Caco-2 (cell line): ENCODE results near the gene FBXO31. TPM values are rescaled to one million over a fixed set of nuclear protein-coding genes. Genes with fewer than 3 reads are reported as not detected.
"Not testable (repeated sequence)": the region's sequence is repeated elsewhere in the genome, so short reads cannot be mapped to it uniquely, and the experiment has no call there.

Source experiments
- BruUV-seq: library from RNA; stranded (reverse); fragments of 400-500 nt; replicated peaks from 2 replicates; lab custom pipeline; 2021; lab: Mats Ljungman, UMichigan
- CTCF ChIA-PET: fragments of 300-600 bp; sonication (Branson Sonifier 250); formaldehyde crosslinking; loops from one replicate; lab custom pipeline; 2022; ENCODE audit warnings: antibody characterized with exemption; lab: Charles Lee
- POLR2A ChIA-PET: fragments of 300-600 bp; sonication (Branson Sonifier 250); formaldehyde crosslinking; loops from one replicate; lab custom pipeline; 2022; ENCODE audit warnings: antibody characterized with exemption; lab: Charles Lee
- DNase-seq, 2 experiments: peaks; one replicate each; pipeline versions ENCODE4 v3.0.0 to v3.0.0-alpha.2; 2020 to 2022
- H3K27me3 ChIP-seq: replicated peaks from 2 replicates; pipeline ENCODE4 v1.6.0; 2011; ENCODE audit warnings: low read length; ENCODE audit not compliant: control insufficient read depth, insufficient read depth
- H3K36me3 ChIP-seq: 2 replicates; pipeline ENCODE4 v1.5.1; 2011; ENCODE audit warnings: low read length; ENCODE audit not compliant: control insufficient read depth, insufficient read depth
- H3K4me1 ChIP-seq: fragments of 250-450 bp; sonication (Bioruptor Pico); 2 replicates; pipeline ENCODE4 v1.5.1; 2020; ENCODE audit warnings: mild to moderate bottlenecking
- H3K4me3 ChIP-seq: 2 replicates; pipeline ENCODE4 v1.5.1; 2011; ENCODE audit warnings: low read depth, mild to moderate bottlenecking, control low read depth, low read length
- H3K9me3 ChIP-seq: fragments of 250-450 bp; sonication (Bioruptor Pico); 2 replicates; pipeline ENCODE4 v1.5.1; 2020; ENCODE audit warnings: mild to moderate bottlenecking, moderate library complexity
- H3K27ac Mint-ChIP-seq: one replicate; pipeline ENCODE4 v1.8.0; 2022; ENCODE audit warnings: mixed read lengths; ENCODE audit not compliant: unreplicated experiment
- H3K27me3 Mint-ChIP-seq: one replicate; pipeline ENCODE4 v1.8.0; 2022; ENCODE audit warnings: mixed read lengths; ENCODE audit not compliant: insufficient read depth, unreplicated experiment
- H3K36me3 Mint-ChIP-seq: one replicate; pipeline ENCODE4 v1.8.0; 2022; ENCODE audit warnings: mild to moderate bottlenecking, mixed read lengths; ENCODE audit not compliant: insufficient read depth, unreplicated experiment
- H3K4me1 Mint-ChIP-seq: one replicate; pipeline ENCODE4 v1.8.0; 2022; ENCODE audit warnings: low read depth, mixed read lengths; ENCODE audit not compliant: unreplicated experiment
- H3K4me3 Mint-ChIP-seq: one replicate; pipeline ENCODE4 v1.8.0; 2022; ENCODE audit warnings: mild to moderate bottlenecking, moderate library complexity, mixed read lengths; ENCODE audit not compliant: unreplicated experiment
- H3K9me3 Mint-ChIP-seq: one replicate; pipeline ENCODE4 v1.8.0; 2022; ENCODE audit warnings: mixed read lengths; ENCODE audit not compliant: unreplicated experiment
- CTCF ChIP-seq, 2 experiments: fragments of 200-600 bp in 1 of 2; IDR thresholded peaks; 1 replicate in 1 of 2; 2 replicates in 1 of 2; pipeline versions ENCODE4 v1.5.1 to v1.8.0; 2011 to 2022; ENCODE audit warnings: antibody characterized with exemption in 1 of 2, control low read depth in 1 of 2, inconsistent platforms in 1 of 2, low read depth in 1 of 2, low read length in 1 of 2, mild to moderate bottlenecking in 1 of 2, moderate library complexity in 1 of 2; ENCODE audit not compliant: insufficient read depth in 1 of 2, severe bottlenecking in 1 of 2, unreplicated experiment in 1 of 2
- intact Hi-C: fragments of 100-400 bp; cut with micrococcal nuclease; formaldehyde crosslinking; loops from one replicate; pipeline ENCODE4 v1.10.0; 2022; ENCODE audit not compliant: unreplicated experiment
- total RNA-seq: library from RNA; stranded (reverse); gene quantifications from 2 replicates; pipeline ENCODE4 v1.2.3, GENCODE V29; 2022

FBXO31 gene
- total RNA-seq, 1 experiment from 2014 or later, result 55.6 TPM

DNA sequence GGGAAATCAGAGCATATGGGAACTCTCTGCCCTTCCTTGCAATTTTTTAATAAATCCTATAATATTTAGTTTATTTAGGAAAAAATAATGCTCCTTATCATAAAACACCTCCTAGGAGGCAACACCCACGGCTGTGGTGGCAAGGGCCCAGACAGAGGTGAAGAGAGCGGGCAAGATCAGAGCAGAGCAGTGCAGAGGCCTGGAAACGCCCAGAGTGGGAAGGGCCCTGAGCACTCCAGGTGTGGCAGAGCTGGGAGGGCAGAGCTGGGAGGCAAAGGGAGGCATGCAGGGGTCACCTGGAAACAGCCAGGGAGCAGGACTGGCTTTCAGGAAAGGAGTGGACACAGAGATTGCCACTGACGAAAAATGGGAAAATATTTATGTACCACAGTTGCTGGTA is 17.3 kb downstream of the FBXO31 start:
- Mint-ChIP-seq H3K4me3 (no peak overlapping the region), H3K4me1 (no peaks in the 10 kb centered on the region), H3K36me3 (peaks cover 28% of the 10 kb centered on the region), H3K9me3 (no peaks in the 10 kb centered on the region), H3K27me3 (no peaks in the 10 kb centered on the region), H3K27ac (peak overlapping the region; percentile 53)
- ChIA-PET POLR2A (interaction anchor here (0.6 kb wide), 1 partner anchor 17 kb away, joined by 3 read pairs; the partner anchor contains the start of gene FBXO31), CTCF (no interaction called here)
- no peaks in the 10 kb centered on the region for H3K4me1 ChIP-seq
- TF ChIP-seq CTCF (IDR thresholded peaks at IDR 0.05; ENCODE audit: insufficient read depth in 1 of 2, low read depth in 1 of 2, low read length in 1 of 2, severe bottlenecking in 1 of 2, unreplicated experiment in 1 of 2), result no peak
- intact Hi-C loops, result no loop called here
- DNase-seq, result no peak
- H3K27me3 ChIP-seq, result no peaks in the 10 kb centered on the region
- no TSS peak for BruUV-seq
- no peak overlapping the region for H3K4me3 ChIP-seq
- H3K36me3 ChIP-seq, result peaks cover 3% of the 10 kb centered on the region; the same call in 1 of the 2 replicates
- no peaks in the 10 kb centered on the region for H3K9me3 ChIP-seq

- H3K27ac Mint-ChIP-seq, result no peak overlapping the region
- CTCF ChIA-PET, result no interaction called here
- intact Hi-C loops, result no loop called here
- no peaks in the 10 kb centered on the region for H3K4me1 Mint-ChIP-seq
- POLR2A ChIA-PET, result no interaction called here
- H3K27me3 Mint-ChIP-seq, result no peaks in the 10 kb centered on the region
- BruUV-seq, result no TSS peak
- H3K27me3 ChIP-seq, result no peaks in the 10 kb centered on the region
- no peaks in the 10 kb centered on the region for H3K4me1 ChIP-seq
- H3K36me3 ChIP-seq, result peaks cover 3% of the 10 kb centered on the region; the same call in 1 of the 2 replicates
- no peak for DNase-seq
- H3K4me3 Mint-ChIP-seq, result no peak overlapping the region
- no peak overlapping the region for H3K4me3 ChIP-seq
- H3K36me3 Mint-ChIP-seq, result peaks cover 31% of the 10 kb centered on the region
- no peaks in the 10 kb centered on the region for H3K9me3 ChIP-seq
- no peak for TF ChIP-seq CTCF (IDR thresholded peaks at IDR 0.05; ENCODE audit: insufficient read depth in 1 of 2, low read depth in 1 of 2, low read length in 1 of 2, severe bottlenecking in 1 of 2, unreplicated experiment in 1 of 2)
- no peaks in the 10 kb centered on the region for H3K9me3 Mint-ChIP-seq
Observed at GRCh38 chr16:87365021-87365713, 18.4 kb downstream of the FBXO31 start.

DNA sequence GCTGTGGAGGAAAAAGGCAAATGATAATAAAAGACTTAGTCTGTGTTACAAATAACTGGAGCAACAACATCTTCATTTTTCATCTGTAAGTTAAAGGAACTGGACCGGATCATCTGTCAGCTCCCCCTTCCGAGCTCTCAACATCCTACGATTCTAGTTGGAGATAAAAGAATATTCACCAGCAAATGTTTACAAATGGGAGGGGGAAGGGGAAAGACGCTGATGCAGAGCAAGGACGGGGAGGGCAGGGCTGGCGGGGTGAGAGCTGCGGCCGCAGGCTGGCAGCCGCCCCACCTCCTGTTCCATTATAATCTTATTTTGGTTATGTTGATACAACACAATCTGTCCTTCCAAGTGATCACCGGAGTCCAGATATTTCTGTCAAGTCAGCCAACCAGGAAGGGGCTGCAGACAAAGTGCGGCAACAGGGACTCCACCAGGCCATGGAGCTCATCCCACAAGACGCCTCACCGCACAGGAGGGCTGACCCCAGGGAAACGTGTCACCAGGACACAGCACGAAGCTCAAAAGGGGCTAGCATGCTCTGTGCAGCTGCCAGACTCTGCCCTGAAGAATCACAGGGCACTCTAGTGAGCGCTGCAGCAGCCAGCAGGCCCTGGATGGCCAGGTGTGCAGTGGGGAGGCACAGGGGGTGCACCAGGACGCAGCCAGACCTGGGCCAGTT is 19.7 kb downstream of the FBXO31 start:
- H3K4me3 ChIP-seq, result no peak overlapping the region
- Mint-ChIP-seq H3K4me3 (no peak overlapping the region), H3K27me3 (no peaks in the 10 kb centered on the region), H3K27ac (no peak overlapping the region), H3K9me3 (no peaks in the 10 kb centered on the region), H3K36me3 (peaks cover 36% of the 10 kb centered on the region), H3K4me1 (no peaks in the 10 kb centered on the region)
- intact Hi-C loops, result no loop called here
- BruUV-seq, result no TSS peak
- no peak for TF ChIP-seq CTCF (IDR thresholded peaks at IDR 0.05; ENCODE audit: insufficient read depth in 1 of 2, low read depth in 1 of 2, low read length in 1 of 2, severe bottlenecking in 1 of 2, unreplicated experiment in 1 of 2)
- H3K9me3 ChIP-seq, result no peaks in the 10 kb centered on the region
- CTCF ChIA-PET, result no interaction called here
- POLR2A ChIA-PET, result no interaction called here
- no peak for DNase-seq
- no peaks in the 10 kb centered on the region for H3K27me3 ChIP-seq
- no peaks in the 10 kb centered on the region for H3K4me1 ChIP-seq
- peaks cover 3% of the 10 kb centered on the region; the same call in 1 of the 2 replicates for H3K36me3 ChIP-seq

- H3K27me3 ChIP-seq, intact Hi-C loops, BruUV-seq, H3K9me3 Mint-ChIP-seq, H3K4me1 ChIP-seq, DNase-seq, H3K36me3 ChIP-seq, POLR2A ChIA-PET, CTCF ChIA-PET, H3K9me3 ChIP-seq, H3K4me3 Mint-ChIP-seq, H3K27me3 Mint-ChIP-seq, H3K4me3 ChIP-seq, H3K4me1 Mint-ChIP-seq, H3K27ac Mint-ChIP-seq: not testable (repeated sequence)
- peaks cover 43% of the 10 kb centered on the region for H3K36me3 Mint-ChIP-seq
Observed at GRCh38 chr16:87362828-87363559, 20.6 kb downstream of the FBXO31 start.
